Left forelimb (tissue), 1 donor: ENCODE measurements around the gene PLAC8L1.
"Not testable (repeated sequence)": the region's sequence is repeated elsewhere in the genome, so short reads cannot be mapped to it uniquely, and the experiment has no call there.

ENCODE experiments used
- DNase-seq: peaks from one replicate; pipeline ENCODE4 v3.0.0-alpha.2; 2018; ENCODE audit warnings: low spot score

Gene PLAC8L1

DNA sequence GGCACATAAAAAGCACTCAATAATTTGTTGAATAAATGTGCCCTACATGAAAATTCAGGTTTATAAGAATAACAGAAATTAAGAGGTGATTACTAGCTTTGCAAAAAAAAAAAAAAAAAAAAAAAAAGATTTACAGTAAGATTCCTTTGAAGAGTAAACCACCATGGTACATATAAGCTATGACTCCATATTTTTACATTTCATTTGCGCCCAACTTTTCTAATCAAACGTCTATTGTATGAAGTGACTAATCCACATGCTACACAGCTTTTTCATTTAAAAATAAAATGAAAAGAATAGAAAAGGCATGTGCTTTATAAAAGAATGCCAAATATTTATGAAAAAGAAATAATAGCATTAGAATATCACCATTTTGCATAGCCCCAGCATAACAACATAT, at the start of gene PLAC8L1:
PLAC8L1 (minus strand) TSS at position 101 of the 400 bp plus-strand sequence. CDS start 1,266 bp downstream, outside the sequence.
- DNase-seq: no peak

GRCh38 chr5:146151970-146152369, 46.6 kb upstream of the PLAC8L1 start:
- DNase-seq: no peak

DNA sequence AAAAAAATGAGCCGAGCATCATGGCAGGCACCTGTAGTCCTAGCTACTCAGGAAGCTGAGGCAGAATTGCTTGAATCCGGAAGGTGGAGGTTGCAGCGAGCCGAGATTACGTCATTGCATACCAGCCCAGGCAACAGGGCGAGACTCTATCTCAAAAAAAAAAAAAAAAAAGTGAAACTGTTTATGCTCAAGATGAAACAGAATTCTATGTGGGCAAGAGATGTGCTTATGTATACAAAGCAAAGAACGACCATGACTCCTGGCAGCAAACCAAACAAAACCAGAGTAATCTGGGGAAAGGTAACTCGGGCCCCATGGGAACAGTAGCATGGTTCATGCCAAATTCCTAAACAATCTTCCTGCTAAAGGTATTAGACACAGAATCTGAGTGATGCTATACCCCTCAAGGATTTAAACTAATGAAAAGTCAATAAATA, 32.6 kb upstream of the PLAC8L1 start:
- DNase-seq: no peak

- no peak for DNase-seq
These were observed 25.2 kb upstream of the PLAC8L1 start for GRCh38 chr5:146130440-146131045.

DNA sequence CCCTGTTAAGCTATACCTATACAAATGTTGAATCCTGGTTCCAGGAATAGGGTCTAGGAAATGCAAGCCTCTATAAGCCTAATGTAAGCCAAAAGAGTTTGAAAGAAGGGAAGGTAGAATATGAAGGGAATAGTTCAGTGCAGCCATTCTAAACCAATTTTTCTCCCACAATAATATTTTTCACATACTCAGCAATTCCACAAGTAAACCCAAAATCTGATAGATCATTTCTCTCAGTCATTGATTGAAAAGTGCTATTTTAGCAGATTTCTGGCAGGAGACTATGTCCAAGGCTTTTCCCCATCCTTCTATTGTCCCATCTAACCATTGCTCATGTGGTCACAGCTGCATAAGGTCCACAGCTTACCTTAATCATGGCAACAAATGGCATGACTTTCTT, 20.7 kb upstream of the PLAC8L1 start:
- DNase-seq: no peak

GRCh38 chr5:146124580-146124979, 19.2 kb upstream of the PLAC8L1 start:
- no peak for DNase-seq

DNA sequence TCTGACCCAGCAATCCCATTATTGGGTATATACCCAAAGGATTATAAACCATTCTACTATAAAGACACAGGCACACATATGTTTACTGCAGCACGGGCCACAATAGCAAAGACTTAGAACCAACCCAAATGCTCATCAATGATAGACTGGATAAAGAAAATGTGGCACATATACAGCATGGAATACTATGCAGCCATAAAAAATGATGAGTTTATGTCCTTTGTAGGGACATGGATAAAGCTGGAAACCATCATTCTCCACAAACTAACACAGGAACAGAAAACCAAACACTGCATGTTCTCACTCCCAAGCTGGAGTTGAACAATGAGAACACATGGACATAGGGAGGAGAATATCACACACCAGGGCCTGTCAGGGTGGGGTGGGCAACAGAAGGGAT, 16.1 kb upstream of the PLAC8L1 start:
- not testable (repeated sequence) for DNase-seq

DNA sequence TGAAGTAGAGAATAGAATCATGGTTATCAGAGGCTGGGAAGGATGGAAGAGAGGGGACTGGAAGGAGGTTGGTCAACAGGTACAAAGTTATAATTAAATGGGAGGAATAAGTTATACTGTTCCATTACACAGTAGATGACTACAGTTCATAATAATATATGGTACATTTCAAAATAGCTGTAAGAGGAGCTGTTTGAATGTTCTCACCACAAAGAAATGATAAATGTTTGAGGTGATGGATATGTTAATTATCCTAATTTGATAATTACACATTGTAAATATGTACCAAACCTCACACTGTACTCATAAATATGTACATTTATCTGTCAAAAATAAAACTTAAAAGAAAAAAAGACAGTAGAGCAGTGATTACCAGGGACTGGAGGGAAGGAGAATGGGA, 12.9 kb upstream of the PLAC8L1 start:
- DNase-seq: no peak

GRCh38 chr5:146117216-146117615, 11.8 kb upstream of the PLAC8L1 start:
- DNase-seq: not testable (repeated sequence)

DNA sequence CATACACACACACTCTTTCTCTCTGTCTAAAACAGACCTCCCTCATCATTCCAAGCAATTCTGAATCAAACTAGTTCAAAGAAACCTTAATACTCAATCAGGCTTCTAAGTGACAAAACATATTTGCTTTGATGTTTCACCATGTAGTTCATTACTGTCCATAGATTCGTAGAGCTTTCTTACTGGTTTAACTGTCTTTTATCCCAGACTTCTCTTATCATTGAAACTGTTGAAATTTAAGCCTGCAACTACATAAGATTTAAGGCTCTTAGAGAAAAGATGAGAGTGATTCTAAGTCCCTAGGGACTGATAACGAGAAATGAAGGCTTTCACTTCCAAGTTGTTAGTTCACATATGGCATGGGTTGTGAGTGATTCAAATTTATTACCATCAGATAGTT, 11.0 kb upstream of the PLAC8L1 start:
- no peak for DNase-seq

GRCh38 chr5:146112476-146112875, 7.1 kb upstream of the PLAC8L1 start:
- DNase-seq: no peak

- DNase-seq: no peak
These were observed 6.0 kb upstream of the PLAC8L1 start for GRCh38 chr5:146111409-146111808.

DNA sequence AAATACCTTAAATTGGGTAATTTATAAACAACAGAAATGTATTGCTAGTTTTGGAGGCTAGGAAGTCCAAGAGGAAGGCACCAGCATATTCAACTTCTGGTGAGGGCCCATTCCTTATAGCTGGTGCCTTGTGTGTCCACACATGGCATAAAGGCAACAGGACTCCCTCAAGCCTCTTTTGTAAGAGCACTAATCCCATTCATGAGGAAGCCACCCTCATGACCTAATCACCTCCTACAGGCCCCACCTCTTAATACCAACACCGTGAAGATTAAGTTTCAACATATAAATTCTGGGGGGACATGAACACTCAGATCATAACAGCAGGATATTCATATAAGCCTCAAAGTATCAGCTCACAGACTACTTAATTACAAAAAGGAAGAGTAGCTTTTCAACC, 4.0 kb upstream of the PLAC8L1 start:
- DNase-seq: no peak

DNA sequence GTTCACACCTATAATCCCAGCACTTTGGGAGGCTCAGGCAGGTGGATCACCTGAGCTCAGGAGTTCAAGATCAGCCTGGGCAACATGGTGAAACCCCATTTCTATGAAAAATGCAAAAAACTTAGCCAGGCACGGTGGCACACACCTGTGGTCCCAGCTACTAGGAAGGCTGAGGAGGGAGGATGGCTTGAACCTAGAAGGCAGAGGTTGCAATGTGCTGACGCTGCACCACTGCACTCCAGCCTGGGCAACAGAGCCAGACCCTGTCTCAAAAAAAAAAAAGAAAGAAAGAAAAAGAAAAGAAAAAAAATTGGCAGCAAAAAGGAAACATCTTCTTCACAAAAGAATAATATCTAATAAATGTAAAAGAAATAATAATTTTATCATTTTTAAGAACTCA, 3.5 kb upstream of the PLAC8L1 start:
- DNase-seq: not testable (repeated sequence)

GRCh38 chr5:146107901-146108300, 2.5 kb upstream of the PLAC8L1 start:
- no peak for DNase-seq

DNA sequence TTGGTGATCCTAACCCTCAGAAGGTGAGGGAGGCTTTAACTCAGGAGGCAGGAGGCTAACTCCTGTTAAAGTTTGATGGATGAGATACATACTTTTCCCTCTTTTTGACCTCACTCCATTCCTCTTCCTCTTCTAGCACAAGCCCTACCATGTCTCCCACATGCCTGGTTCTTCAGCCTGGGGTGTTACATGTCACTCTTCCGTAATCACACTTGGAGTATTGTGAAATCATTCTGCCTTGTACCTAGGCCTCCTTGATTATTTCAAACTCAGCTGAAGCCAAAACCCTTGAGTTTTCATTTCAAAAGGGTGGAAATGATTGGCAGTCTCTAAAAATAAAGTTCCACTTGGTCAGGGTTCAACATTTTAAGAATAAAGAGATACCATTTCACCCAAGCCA, 1.8 kb downstream of the PLAC8L1 start:
- DNase-seq: no peak

GRCh38 chr5:146101646-146102045, 3.7 kb downstream of the PLAC8L1 start:
- DNase-seq: no peak

GRCh38 chr5:146098047-146098446, 7.3 kb downstream of the PLAC8L1 start:
- no peak for DNase-seq

DNA sequence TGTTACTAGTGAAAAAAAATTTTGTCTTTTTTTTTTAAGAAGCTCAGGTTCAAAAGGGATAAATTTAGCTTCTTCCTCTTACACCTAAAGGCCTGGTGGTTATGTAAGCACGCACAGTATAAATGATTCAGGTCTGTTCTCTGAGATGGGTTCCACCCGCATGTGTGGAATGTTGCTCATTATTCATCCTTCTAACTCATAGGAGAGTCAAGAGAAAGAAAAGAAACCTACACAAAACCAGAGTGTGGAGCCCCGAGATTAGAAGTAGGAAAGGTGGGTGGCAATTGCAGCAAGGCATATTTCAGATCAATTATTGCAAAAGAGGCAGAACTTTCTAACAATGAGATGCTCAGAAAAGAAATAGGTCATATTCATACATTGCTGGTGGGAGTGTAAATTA, 13.5 kb downstream of the PLAC8L1 start:
- no peak for DNase-seq

DNA sequence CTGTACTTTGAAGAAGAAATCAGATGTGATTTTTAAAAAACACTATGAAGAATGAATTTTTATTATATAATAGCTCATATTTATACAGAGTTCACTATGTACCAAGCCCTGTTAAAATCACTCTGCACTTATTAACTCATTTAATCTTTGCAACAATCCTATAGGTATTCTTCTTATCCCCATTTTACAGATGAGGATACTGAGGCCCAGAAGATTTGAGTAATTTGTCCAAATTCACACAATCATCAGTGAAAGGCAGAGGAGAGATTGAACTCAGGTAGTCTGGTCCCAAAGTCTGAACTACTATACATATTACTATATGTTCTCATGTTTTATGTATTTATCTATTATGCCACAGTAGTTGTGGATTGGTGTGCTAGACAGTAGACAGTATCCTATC, 16.1 kb downstream of the PLAC8L1 start:
- DNase-seq: no peak

DNA sequence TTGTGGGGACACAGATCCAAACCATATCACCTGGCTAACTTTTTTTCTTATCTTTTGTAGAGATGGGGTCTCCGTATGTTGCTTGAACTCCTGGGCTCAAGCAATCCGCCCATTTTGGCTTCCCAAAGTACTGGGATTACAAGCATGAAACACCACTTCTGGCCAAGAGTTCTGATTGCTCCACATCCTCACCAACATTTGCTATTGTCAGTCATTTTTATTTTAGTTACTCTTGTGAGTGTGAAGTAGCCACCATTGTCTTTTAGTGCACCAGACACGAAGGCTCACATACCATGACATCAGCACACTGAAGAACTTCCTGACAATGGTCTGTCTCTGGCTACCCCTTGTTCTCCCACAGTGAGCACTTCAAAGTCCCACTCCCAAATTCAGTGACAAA, 17.3 kb downstream of the PLAC8L1 start:
- DNase-seq: no peak

DNA sequence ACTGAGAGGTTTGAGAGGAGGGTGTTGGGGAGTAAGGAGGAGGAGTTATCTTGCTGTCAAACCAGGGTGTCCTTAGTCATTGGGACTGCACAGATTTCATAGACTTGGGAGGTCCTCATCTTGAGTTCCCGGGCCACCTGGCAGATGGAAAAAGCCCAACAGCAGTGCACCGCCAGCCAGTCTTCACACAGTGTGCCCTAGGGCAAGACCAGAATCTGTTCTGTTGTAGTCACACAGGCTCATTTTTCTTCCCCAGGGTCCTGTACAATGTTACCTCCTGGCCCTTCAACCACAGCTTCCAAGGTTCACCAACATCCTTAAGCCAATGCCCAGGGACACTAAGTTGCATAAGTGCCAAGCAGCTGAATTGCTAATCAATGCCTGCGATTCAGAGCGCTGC, 21.0 kb downstream of the PLAC8L1 start:
- DNase-seq: no peak

- DNase-seq: no peak
These were observed 22.6 kb downstream of the PLAC8L1 start for GRCh38 chr5:146082798-146083197.

- DNase-seq: no peak
These were observed 23.8 kb downstream of the PLAC8L1 start for GRCh38 chr5:146081556-146081955.
